NCI-H748 treated with DMSO at 0.1 percent for 48 hours (cell line): ENCODE results near the gene ARHGAP20.

Experiments used
- DNase-seq: peaks from one replicate; lab custom pipeline; 2025; lab: John Stamatoyannopoulos, UW

Gene ARHGAP20

DNA sequence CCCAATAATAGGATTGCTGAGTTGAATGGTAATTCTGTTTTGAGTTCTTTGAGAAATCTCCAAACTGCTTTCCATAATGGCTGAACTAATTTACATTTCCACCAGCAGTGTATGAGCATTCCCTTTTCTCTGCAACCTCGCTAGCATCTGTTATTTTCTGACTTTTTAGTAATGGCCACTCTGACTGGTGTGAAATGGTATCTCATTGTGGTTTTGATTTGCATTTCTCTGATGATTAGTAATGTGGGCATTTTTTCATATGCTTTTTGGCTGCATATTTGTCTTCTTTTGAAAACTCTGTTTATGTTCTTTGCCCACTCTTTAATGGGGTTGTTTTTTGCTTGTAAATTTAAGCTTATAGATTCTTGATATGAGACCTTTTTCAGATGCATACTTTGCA is 185.1 kb downstream of the ARHGAP20 start:
- no peak for DNase-seq
